K562 (cell line): ENCODE data around the gene MFSD2B. TPM values are rescaled to one million over a fixed set of nuclear protein-coding genes. Genes with fewer than 3 reads are reported as not detected.

ENCODE experiments used
- BCOR ChIP-seq: fragments of 450-650 bp; IDR thresholded peaks from 2 replicates; pipeline ENCODE4 v1.6.1; 2016
- E2F5 ChIP-seq: sonication (generic); formaldehyde crosslinking; IDR thresholded peaks from 2 replicates; pipeline ENCODE4 v1.8.0; 2022; ENCODE audit warnings: mild to moderate bottlenecking, missing genetic modification reagents
- ETV5 ChIP-seq: sonication (generic); formaldehyde crosslinking; IDR thresholded peaks from 2 replicates; pipeline ENCODE4 v1.4.0; 2020; ENCODE audit warnings: low read depth, mild to moderate bottlenecking, missing genetic modification reagents
- HDAC1 ChIP-seq, 2 experiments: fragments of 450-650 bp; IDR thresholded peaks; 2 replicates each; pipeline ENCODE4 v1.6.1; 2016 to 2017; ENCODE audit warnings: inconsistent platforms in 1 of 2, mild to moderate bottlenecking in 1 of 2, moderate library complexity in 1 of 2
- IRF2 ChIP-seq: sonication (generic); formaldehyde crosslinking; IDR thresholded peaks from 2 replicates; pipeline ENCODE4 v1.8.1; 2022; ENCODE audit warnings: mild to moderate bottlenecking, missing genetic modification reagents
- KDM5B ChIP-seq: fragments of 200-600 bp; sonication (generic); IDR thresholded peaks from 2 replicates; pipeline ENCODE4 v1.6.1; 2012; ENCODE audit warnings: low read depth, mild to moderate bottlenecking, moderate library complexity, low read length, control low read depth, inconsistent platforms; ENCODE audit not compliant: insufficient replicate concordance
- MTA2 ChIP-seq: fragments of 450-650 bp; IDR thresholded peaks from 2 replicates; pipeline ENCODE4 v1.6.1; 2016; ENCODE audit warnings: low read depth
- MYC ChIP-seq, 2 experiments: fragments of 250-450 bp in 1 of 2; sonication (Bioruptor Pico) in 1 of 2; IDR thresholded peaks; 2 replicates each; pipeline versions ENCODE4 v1.5.1 to v1.6.1; 2012 to 2021; ENCODE audit warnings: low read depth in 2 of 2, borderline replicate concordance in 1 of 2, improper control_type of control experiment in 1 of 2, low read length in 1 of 2, mild to moderate bottlenecking in 1 of 2, moderate library complexity in 1 of 2
- MYNN ChIP-seq, 2 experiments: sonication (generic); formaldehyde crosslinking in 1 of 2; IDR thresholded peaks; 2 replicates each; pipeline versions ENCODE4 v1.5.0 to v1.6.1; 2016 to 2020; ENCODE audit warnings: antibody characterized with exemption in 1 of 2, missing genetic modification reagents in 1 of 2
- NBN ChIP-seq: fragments of 450-650 bp; IDR thresholded peaks from 2 replicates; pipeline ENCODE4 v1.6.1; 2016; ENCODE audit warnings: low read depth, mild to moderate bottlenecking
- NEUROD1 ChIP-seq: fragments of 150-350 bp; IDR thresholded peaks from 2 replicates; pipeline ENCODE4 v1.6.1; 2014; ENCODE audit warnings: borderline replicate concordance, low read length, low read depth; ENCODE audit not compliant: partially characterized antibody
- RHOXF2B ChIP-seq: fragments of 250-450 bp; sonication (Bioruptor Pico); conservative IDR thresholded peaks from 2 replicates; pipeline ENCODE4 v1.5.1; 2021
- RUNX1 ChIP-seq: sonication (generic); IDR thresholded peaks from 2 replicates; pipeline ENCODE4 v1.6.1; 2016; ENCODE audit warnings: antibody characterized with exemption, low read depth
- SUPT5H ChIP-seq: fragments of 450-650 bp; IDR thresholded peaks from 2 replicates; pipeline ENCODE4 v1.6.1; 2016
- ZNF175 ChIP-seq: fragments of 200-800 bp; sonication (Bioruptor generic); IDR thresholded peaks from 2 replicates; pipeline ENCODE4 v1.6.1; 2016; ENCODE audit warnings: low read depth, mild to moderate bottlenecking, missing genetic modification characterization, missing compliant biosample characterization
- ZNF23 ChIP-seq: fragments of 250-450 bp; sonication (Bioruptor Pico); IDR thresholded peaks from 2 replicates; pipeline ENCODE4 v1.4.0; 2020; ENCODE audit warnings: mild to moderate bottlenecking
- ZNF398 ChIP-seq: fragments of 250-450 bp; sonication (Bioruptor Pico); IDR thresholded peaks from 2 replicates; pipeline ENCODE4 v1.8.0; 2021; ENCODE audit warnings: moderate library complexity, mild to moderate bottlenecking, inconsistent platforms
- ZNF830 ChIP-seq: fragments of 250-450 bp; sonication (Bioruptor Pico); IDR thresholded peaks from 2 replicates; pipeline ENCODE4 v1.5.0; 2021; ENCODE audit warnings: mild to moderate bottlenecking
- polyA plus RNA-seq, 8 experiments: library from polyadenylated mRNA; depleted of rRNA in 4 of 8; stranded (reverse) in 5 of 8; unstranded in 3 of 8; fragments of >200 nt; fragmentation: Nextera tagmentation in 2 of 8; fragmentation: Illumina TruSeq in 1 of 8; extraction: Ambion mirVana in 2 of 8; extraction: Trizol in 1 of 8; gene quantifications; 2 replicates each; pipeline versions ENCODE4 v1.2.1 to v1.2.3, GENCODE V29; 2011 to 2014; ENCODE audit warnings: inconsistent platforms in 1 of 8, missing spikeins in 1 of 8
- total RNA-seq, 7 experiments: library from RNA; depleted of rRNA in 6 of 7; stranded (reverse); fragments of >200 nt in 6 of 7; fragmentation: Illumina TruSeq in 2 of 7; extraction: Trizol in 2 of 7; gene quantifications; 2 replicates each; pipeline versions ENCODE4 v1.2.1 to v1.2.3, GENCODE V29; 2011 to 2021; ENCODE audit warnings: low replicate concordance in 1 of 7
- TF ChIP-seq, protein P1 (sequence below): sonication (generic); formaldehyde crosslinking; IDR thresholded peaks from 2 replicates; pipeline ENCODE4 v1.8.0; 2022; ENCODE audit warnings: missing genetic modification reagents, mild to moderate bottlenecking, borderline replicate concordance
- TF ChIP-seq, protein P2 (sequence below): fragments of 250-450 bp; sonication (Bioruptor Pico); IDR thresholded peaks from 2 replicates; pipeline ENCODE4 v1.5.0; 2021; ENCODE audit warnings: mild to moderate bottlenecking, borderline replicate concordance

MFSD2B gene
- total and polyA plus RNA-seq, 9 of the 15 experiments (the other 6 are each of a cell fraction or from before 2014, with no cell fraction given), result 2.6 to 10.9 (median 6.8) TPM

- TF ChIP-seq NEUROD1 (peak; percentile 95), HDAC1 (IDR thresholded peaks at IDR 0.05) (peak in 1 of 2 experiments; percentile 88; a peak in 2 of 4 replicates), IRF2 (no peak), MYC (IDR thresholded peaks at IDR 0.05; ENCODE audit: low read depth, low read length) (peak; percentile 68; the same call in 1 of the 2 replicates), MYC (CRISPR knock-in tag; IDR thresholded peaks at IDR 0.05; ENCODE audit: borderline replicate concordance, low read depth) (no peak), E2F5 (CRISPR knock-in tag) (no peak), ZNF830 (CRISPR knock-in tag) (no peak), RUNX1 (peak; percentile 95), MYNN (IDR thresholded peaks at IDR 0.05) (peak; percentile 91), MYNN (CRISPR knock-in tag; IDR thresholded peaks at IDR 0.05) (no peak), RHOXF2B (no peak), ZNF175 (CRISPR knock-in tag) (peak; percentile 94), ETV5 (CRISPR knock-in tag) (peak; percentile 54; the same call in 1 of the 2 replicates), MTA2 (peak; percentile 98), NBN (peak; percentile 94), ZNF398 (CRISPR knock-in tag) (no peak), SUPT5H (peak; percentile 55), ZNF23 (no peak), KDM5B (peak; percentile 59), BCOR (peak; percentile 84; the same call in 1 of the 2 replicates)
- TF ChIP-seq, protein P1, sequence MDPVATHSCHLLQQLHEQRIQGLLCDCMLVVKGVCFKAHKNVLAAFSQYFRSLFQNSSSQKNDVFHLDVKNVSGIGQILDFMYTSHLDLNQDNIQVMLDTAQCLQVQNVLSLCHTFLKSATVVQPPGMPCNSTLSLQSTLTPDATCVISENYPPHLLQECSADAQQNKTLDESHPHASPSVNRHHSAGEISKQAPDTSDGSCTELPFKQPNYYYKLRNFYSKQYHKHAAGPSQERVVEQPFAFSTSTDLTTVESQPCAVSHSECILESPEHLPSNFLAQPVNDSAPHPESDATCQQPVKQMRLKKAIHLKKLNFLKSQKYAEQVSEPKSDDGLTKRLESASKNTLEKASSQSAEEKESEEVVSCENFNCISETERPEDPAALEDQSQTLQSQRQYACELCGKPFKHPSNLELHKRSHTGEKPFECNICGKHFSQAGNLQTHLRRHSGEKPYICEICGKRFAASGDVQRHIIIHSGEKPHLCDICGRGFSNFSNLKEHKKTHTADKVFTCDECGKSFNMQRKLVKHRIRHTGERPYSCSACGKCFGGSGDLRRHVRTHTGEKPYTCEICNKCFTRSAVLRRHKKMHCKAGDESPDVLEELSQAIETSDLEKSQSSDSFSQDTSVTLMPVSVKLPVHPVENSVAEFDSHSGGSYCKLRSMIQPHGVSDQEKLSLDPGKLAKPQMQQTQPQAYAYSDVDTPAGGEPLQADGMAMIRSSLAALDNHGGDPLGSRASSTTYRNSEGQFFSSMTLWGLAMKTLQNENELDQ, result no peak
- TF ChIP-seq, protein P2, sequence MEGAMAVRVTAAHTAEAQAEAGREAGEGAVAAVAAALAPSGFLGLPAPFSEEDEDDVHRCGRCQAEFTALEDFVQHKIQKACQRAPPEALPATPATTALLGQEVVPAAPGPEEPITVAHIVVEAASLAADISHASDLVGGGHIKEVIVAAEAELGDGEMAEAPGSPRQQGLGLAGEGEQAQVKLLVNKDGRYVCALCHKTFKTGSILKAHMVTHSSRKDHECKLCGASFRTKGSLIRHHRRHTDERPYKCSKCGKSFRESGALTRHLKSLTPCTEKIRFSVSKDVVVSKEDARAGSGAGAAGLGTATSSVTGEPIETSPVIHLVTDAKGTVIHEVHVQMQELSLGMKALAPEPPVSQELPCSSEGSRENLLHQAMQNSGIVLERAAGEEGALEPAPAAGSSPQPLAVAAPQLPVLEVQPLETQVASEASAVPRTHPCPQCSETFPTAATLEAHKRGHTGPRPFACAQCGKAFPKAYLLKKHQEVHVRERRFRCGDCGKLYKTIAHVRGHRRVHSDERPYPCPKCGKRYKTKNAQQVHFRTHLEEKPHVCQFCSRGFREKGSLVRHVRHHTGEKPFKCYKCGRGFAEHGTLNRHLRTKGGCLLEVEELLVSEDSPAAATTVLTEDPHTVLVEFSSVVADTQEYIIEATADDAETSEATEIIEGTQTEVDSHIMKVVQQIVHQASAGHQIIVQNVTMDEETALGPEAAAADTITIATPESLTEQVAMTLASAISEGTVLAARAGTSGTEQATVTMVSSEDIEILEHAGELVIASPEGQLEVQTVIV (CRISPR knock-in tag), result no peak
Measured at GRCh38 chr2:24011250-24012104, 1.6 kb downstream of the MFSD2B start (continued).
